Jurkat, Clone E6-1 (cell line): ENCODE data around the gene CWC15.
A peak's percentile ranks its signal among the peaks of the same experiment; 100 is the strongest.
"Not testable (repeated sequence)": the region's sequence is repeated elsewhere in the genome, so short reads cannot be mapped to it uniquely, and the experiment has no call there.

Experiments used
- DNase-seq: peaks from one replicate; pipeline ENCODE4 v3.0.0-alpha.2; 2011; ENCODE audit warnings: low read depth, low spot score
- H3K4me3 ChIP-seq: 2 replicates; pipeline ENCODE4 v1.5.1; 2011; ENCODE audit warnings: mild to moderate bottlenecking, low read length, control low read depth, moderate library complexity

CWC15 gene

GRCh38 chr11:94958121-94958696 lies 15.1 kb downstream of the CWC15 start:
- DNase-seq: no peak
- no peak overlapping the region for H3K4me3 ChIP-seq

- H3K4me3 ChIP-seq: no peak overlapping the region
- DNase-seq: no peak
Measured at GRCh38 chr11:94956963-94957362, 16.4 kb downstream of the CWC15 start.

GRCh38 chr11:94954753-94955152 lies 18.6 kb downstream of the CWC15 start:
- DNase-seq: peak; percentile 79
- H3K4me3 ChIP-seq: no peak overlapping the region

GRCh38 chr11:94948070-94948617 lies 25.2 kb downstream of the CWC15 start:
- no peak overlapping the region for H3K4me3 ChIP-seq
- no peak for DNase-seq

- DNase-seq: no peak
- no peak overlapping the region for H3K4me3 ChIP-seq
Measured at GRCh38 chr11:94946812-94947211, 26.5 kb downstream of the CWC15 start.

- DNase-seq: no peak
- no peak overlapping the region for H3K4me3 ChIP-seq
Measured at GRCh38 chr11:94941131-94941530, 32.2 kb downstream of the CWC15 start.

GRCh38 chr11:94939346-94939745 lies 34.0 kb downstream of the CWC15 start:
- H3K4me3 ChIP-seq: no peak overlapping the region
- DNase-seq: no peak

- H3K4me3 ChIP-seq: no peak overlapping the region
- no peak for DNase-seq
Measured at GRCh38 chr11:94938095-94939055, 35.0 kb downstream of the CWC15 start.

- DNase-seq: peak; percentile 81
- H3K4me3 ChIP-seq: no peak overlapping the region
Measured at GRCh38 chr11:94934846-94935245, 38.5 kb downstream of the CWC15 start.

GRCh38 chr11:94934362-94934761 lies 39.0 kb downstream of the CWC15 start:
- peak; percentile 58 for DNase-seq
- H3K4me3 ChIP-seq: no peak overlapping the region

- H3K4me3 ChIP-seq: no peak overlapping the region
- no peak for DNase-seq
Measured at GRCh38 chr11:94933223-94934130, 39.9 kb downstream of the CWC15 start.

GRCh38 chr11:94932503-94932902 lies 40.9 kb downstream of the CWC15 start:
- no peak overlapping the region for H3K4me3 ChIP-seq
- DNase-seq: no peak

- H3K4me3 ChIP-seq, DNase-seq: not testable (repeated sequence)
Measured at GRCh38 chr11:94932072-94932471, 41.3 kb downstream of the CWC15 start.

GRCh38 chr11:94928117-94928990 lies 45.0 kb downstream of the CWC15 start:
- H3K4me3 ChIP-seq: no peak overlapping the region
- peak; percentile 79 for DNase-seq

GRCh38 chr11:94926698-94927237 lies 46.6 kb downstream of the CWC15 start:
- H3K4me3 ChIP-seq: no peak overlapping the region
- no peak for DNase-seq

- H3K4me3 ChIP-seq: no peak overlapping the region
- no peak for DNase-seq
Measured at GRCh38 chr11:94926271-94926625, 47.1 kb downstream of the CWC15 start.

GRCh38 chr11:94925422-94926270 lies 47.7 kb downstream of the CWC15 start:
- H3K4me3 ChIP-seq: no peak overlapping the region
- DNase-seq: no peak
